ENCODE measurements around the gene TIGD1. TPM values are rescaled to one million over a fixed set of nuclear protein-coding genes. Genes with fewer than 3 reads are reported as not detected.

TIGD1 gene
- total RNA-seq, 1 experiment from 2014 or later = 5.1 TPM

- no peak for TF ChIP-seq POLR2AphosphoS5 (IDR thresholded peaks at IDR 0.05; ENCODE audit: low read depth, low read length)
- TF ChIP-seq TCF7L2 (IDR thresholded peaks at IDR 0.05; ENCODE audit: low read depth, low read length) = no peak
- TF ChIP-seq CTCF (IDR thresholded peaks at IDR 0.05) = no peak
- TF ChIP-seq REST (IDR thresholded peaks at IDR 0.05; ENCODE audit: insufficient read depth in 1 of 2, low read depth in 2 of 2, low read length in 1 of 2) = no peak
- no peak for TF ChIP-seq SIN3A (IDR thresholded peaks at IDR 0.05; ENCODE audit: borderline replicate concordance, insufficient read depth, low read depth, low read length)
- intact Hi-C loops (cut with micrococcal nuclease; ENCODE audit: unreplicated experiment) (loop anchor here (10.0 kb wide), 2 partner anchors 176 to 616 kb away; no protein-coding TSS in a partner anchor), in situ Hi-C loops (cut with HindIII; ENCODE audit: low pct_unique_long_range_greater_than_20kb, low sequenced_read_pairs) (no loop called here)
- ChIA-PET POLR2A (no interaction called here), CTCF (interaction anchor here (0.5 to 0.9 kb wide), 3 partner anchors 25 to 472 kb away, joined by 3 to 5 read pairs (median 3); no protein-coding TSS in a partner anchor)
- no peak overlapping the region for H3K4me3 ChIP-seq (ENCODE audit: low read depth in 2 of 2, low read length in 2 of 2)
- no peaks in the 10 kb centered on the region for H3K9me3 ChIP-seq (ENCODE audit: control insufficient read depth, insufficient read depth, low read depth, low read length)
- BruUV-seq (replicated peaks) = no TSS peak
- no peaks in the 10 kb centered on the region for H3K36me3 ChIP-seq (ENCODE audit: control insufficient read depth, insufficient read depth, low read length)
- DNase-seq (ENCODE audit: low read depth, low spot score) = no peak
- H3K27me3 ChIP-seq (ENCODE audit: control insufficient read depth, insufficient read depth, low read length) = no peaks in the 10 kb centered on the region
- peaks cover 6% of the 10 kb centered on the region; the same call in 1 of the 2 replicates for H3K4me1 ChIP-seq (ENCODE audit: control insufficient read depth, insufficient read depth, low read length)
- H3K27ac ChIP-seq (ENCODE audit: low read length) = no peak overlapping the region
- no peak for ATAC-seq
These were observed 29.9 kb downstream of the TIGD1 start for GRCh38 chr2:232520489-232520888.

- POLR2A ChIA-PET = no interaction called here
- intact Hi-C loops (cut with micrococcal nuclease; ENCODE audit: unreplicated experiment) = loop anchor here (10.0 kb wide), 2 partner anchors 175 to 615 kb away; no protein-coding TSS in a partner anchor
These were observed 30.5 kb downstream of the TIGD1 start, which contains the start of gene PRSS56 for GRCh38 chr2:232519581-232520438. Gene PRSS56, plus strand, starts transcription at chr2:232520388. Its CDS starts 211 bp downstream, at chr2:232520599.

More at GRCh38 chr2:232519581-232520438, 30.5 kb downstream of the TIGD1 start, which contains the start of gene PRSS56:
- Histone ChIP-seq H3K27me3 (ENCODE audit: control insufficient read depth, insufficient read depth, low read length) (no peaks in the 10 kb centered on the region), H3K4me1 (ENCODE audit: control insufficient read depth, insufficient read depth, low read length) (peaks cover 6% of the 10 kb centered on the region; the same call in 1 of the 2 replicates), H3K27ac (ENCODE audit: low read length) (no peak within 1 kb of the TSS), H3K9me3 (ENCODE audit: control insufficient read depth, insufficient read depth, low read depth, low read length) (no peaks in the 10 kb centered on the region), H3K36me3 (ENCODE audit: control insufficient read depth, insufficient read depth, low read length) (no peaks in the 10 kb centered on the region), H3K4me3 (ENCODE audit: low read depth in 2 of 2, low read length in 2 of 2) (no peak within 1 kb of the TSS)
- ATAC-seq (no peak), DNase-seq (ENCODE audit: low read depth, low spot score) (no peak)
- in situ Hi-C loops (cut with HindIII; ENCODE audit: low pct_unique_long_range_greater_than_20kb, low sequenced_read_pairs) = no loop called here
- CTCF ChIA-PET = interaction anchor here (0.7 kb wide), 1 partner anchor 26 kb away, joined by 5 read pairs; no protein-coding TSS in a partner anchor
- TF ChIP-seq SIN3A (IDR thresholded peaks at IDR 0.05; ENCODE audit: borderline replicate concordance, insufficient read depth, low read depth, low read length) = no peak
- no peak for TF ChIP-seq REST (IDR thresholded peaks at IDR 0.05; ENCODE audit: insufficient read depth in 1 of 2, low read depth in 2 of 2, low read length in 1 of 2)
- TF ChIP-seq TCF7L2 (IDR thresholded peaks at IDR 0.05; ENCODE audit: low read depth, low read length) = no peak
- TF ChIP-seq CTCF (IDR thresholded peaks at IDR 0.05) = no peak
- BruUV-seq (replicated peaks) = no TSS peak
